NCI-H1105 (cell line): Measurements from ENCODE around the gene TRPM3.

Experiments used
- DNase-seq: peaks from one replicate; lab custom pipeline; 2025; lab: John Stamatoyannopoulos, UW

The TRPM3 gene

GRCh38 chr9:71121275-71122021 is at the start of gene TRPM3:
Gene TRPM3, minus strand, starts transcription at chr9:71121621. Its CDS starts 267 bp downstream, at chr9:71121354.
- DNase-seq, result no peak

- DNase-seq, result no peak
Measured at GRCh38 chr9:71168418-71168817, 47.0 kb upstream of the TRPM3 start.

GRCh38 chr9:71162126-71162525 is 40.7 kb upstream of the TRPM3 start:
- no peak for DNase-seq

- DNase-seq, result no peak
Measured at GRCh38 chr9:71157731-71158130, 36.3 kb upstream of the TRPM3 start.

GRCh38 chr9:71147368-71147767 is 25.9 kb upstream of the TRPM3 start:
- DNase-seq, result no peak

- no peak for DNase-seq
Measured at GRCh38 chr9:71146511-71146910, 25.1 kb upstream of the TRPM3 start.

GRCh38 chr9:71145179-71145578 is 23.8 kb upstream of the TRPM3 start:
- no peak for DNase-seq

GRCh38 chr9:71144495-71144894 is 23.1 kb upstream of the TRPM3 start:
- no peak for DNase-seq

- DNase-seq, result no peak
Measured at GRCh38 chr9:71136696-71137095, 15.3 kb upstream of the TRPM3 start.

- DNase-seq, result no peak
Measured at GRCh38 chr9:71131145-71131544, 9.7 kb upstream of the TRPM3 start.

- no peak for DNase-seq
Measured at GRCh38 chr9:71130521-71130920, 9.1 kb upstream of the TRPM3 start.

- no peak for DNase-seq
Measured at GRCh38 chr9:71128796-71129195, 7.4 kb upstream of the TRPM3 start.

GRCh38 chr9:71127301-71127700 is 5.9 kb upstream of the TRPM3 start:
- DNase-seq, result no peak

GRCh38 chr9:71122421-71122820 is 1.0 kb upstream of the TRPM3 start:
- DNase-seq, result no peak

- no peak for DNase-seq
Measured at GRCh38 chr9:71122022-71122275, 528 bp upstream of the TRPM3 start.

GRCh38 chr9:71120501-71121247 is 747 bp downstream of the TRPM3 start:
- DNase-seq, result no peak

- DNase-seq, result peak; percentile 20
Measured at GRCh38 chr9:71119746-71120145, 1.7 kb downstream of the TRPM3 start.

GRCh38 chr9:71118324-71118723 is 3.1 kb downstream of the TRPM3 start:
- DNase-seq, result no peak

GRCh38 chr9:71115448-71115975 is 5.9 kb downstream of the TRPM3 start:
- DNase-seq, result no peak

GRCh38 chr9:71112866-71113265 is 8.6 kb downstream of the TRPM3 start:
- DNase-seq, result no peak

GRCh38 chr9:71108937-71109336 is 12.5 kb downstream of the TRPM3 start:
- no peak for DNase-seq

- no peak for DNase-seq
Measured at GRCh38 chr9:71106992-71107391, 14.4 kb downstream of the TRPM3 start.

- DNase-seq, result no peak
Measured at GRCh38 chr9:71105192-71105591, 16.2 kb downstream of the TRPM3 start.

- DNase-seq, result no peak
Measured at GRCh38 chr9:71098801-71099200, 22.6 kb downstream of the TRPM3 start.
